ENCODE measurements around the gene ARMC2.

ARMC2 gene

GRCh38 chr6:108951351-108951953, 103.2 kb downstream of the ARMC2 start:
- TF ChIP-seq SIN3A (IDR thresholded peaks at IDR 0.05; ENCODE audit: borderline replicate concordance, insufficient read depth, low read length) (no peak), POLR2AphosphoS5 (IDR thresholded peaks at IDR 0.05; ENCODE audit: low read depth, low read length) (no peak), FOXP2 (optimal IDR thresholded peaks at IDR 0.05; ENCODE audit: borderline replicate concordance, extremely low read depth, extremely low read length, insufficient read depth) (no peak)
- TF ChIP-seq, protein P1, sequence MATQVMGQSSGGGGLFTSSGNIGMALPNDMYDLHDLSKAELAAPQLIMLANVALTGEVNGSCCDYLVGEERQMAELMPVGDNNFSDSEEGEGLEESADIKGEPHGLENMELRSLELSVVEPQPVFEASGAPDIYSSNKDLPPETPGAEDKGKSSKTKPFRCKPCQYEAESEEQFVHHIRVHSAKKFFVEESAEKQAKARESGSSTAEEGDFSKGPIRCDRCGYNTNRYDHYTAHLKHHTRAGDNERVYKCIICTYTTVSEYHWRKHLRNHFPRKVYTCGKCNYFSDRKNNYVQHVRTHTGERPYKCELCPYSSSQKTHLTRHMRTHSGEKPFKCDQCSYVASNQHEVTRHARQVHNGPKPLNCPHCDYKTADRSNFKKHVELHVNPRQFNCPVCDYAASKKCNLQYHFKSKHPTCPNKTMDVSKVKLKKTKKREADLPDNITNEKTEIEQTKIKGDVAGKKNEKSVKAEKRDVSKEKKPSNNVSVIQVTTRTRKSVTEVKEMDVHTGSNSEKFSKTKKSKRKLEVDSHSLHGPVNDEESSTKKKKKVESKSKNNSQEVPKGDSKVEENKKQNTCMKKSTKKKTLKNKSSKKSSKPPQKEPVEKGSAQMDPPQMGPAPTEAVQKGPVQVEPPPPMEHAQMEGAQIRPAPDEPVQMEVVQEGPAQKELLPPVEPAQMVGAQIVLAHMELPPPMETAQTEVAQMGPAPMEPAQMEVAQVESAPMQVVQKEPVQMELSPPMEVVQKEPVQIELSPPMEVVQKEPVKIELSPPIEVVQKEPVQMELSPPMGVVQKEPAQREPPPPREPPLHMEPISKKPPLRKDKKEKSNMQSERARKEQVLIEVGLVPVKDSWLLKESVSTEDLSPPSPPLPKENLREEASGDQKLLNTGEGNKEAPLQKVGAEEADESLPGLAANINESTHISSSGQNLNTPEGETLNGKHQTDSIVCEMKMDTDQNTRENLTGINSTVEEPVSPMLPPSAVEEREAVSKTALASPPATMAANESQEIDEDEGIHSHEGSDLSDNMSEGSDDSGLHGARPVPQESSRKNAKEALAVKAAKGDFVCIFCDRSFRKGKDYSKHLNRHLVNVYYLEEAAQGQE (IDR thresholded peaks at IDR 0.05; ENCODE audit: insufficient read depth in 1 of 2, low read depth in 2 of 2, low read length in 2 of 2), result no peak

GRCh38 chr6:108952776-108953486, 104.7 kb downstream of the ARMC2 start:
- TF ChIP-seq, protein P1 (IDR thresholded peaks at IDR 0.05; ENCODE audit: insufficient read depth in 1 of 2, low read depth in 2 of 2, low read length in 2 of 2), result no peak
- TF ChIP-seq POLR2AphosphoS5 (IDR thresholded peaks at IDR 0.05; ENCODE audit: low read depth, low read length) (no peak), TAF1 (IDR thresholded peaks at IDR 0.05; ENCODE audit: borderline replicate concordance, insufficient read depth, low read length) (no peak), FOXP2 (optimal IDR thresholded peaks at IDR 0.05; ENCODE audit: borderline replicate concordance, extremely low read depth, extremely low read length, insufficient read depth) (no peak), SIN3A (IDR thresholded peaks at IDR 0.05; ENCODE audit: borderline replicate concordance, insufficient read depth, low read length) (no peak)

DNA sequence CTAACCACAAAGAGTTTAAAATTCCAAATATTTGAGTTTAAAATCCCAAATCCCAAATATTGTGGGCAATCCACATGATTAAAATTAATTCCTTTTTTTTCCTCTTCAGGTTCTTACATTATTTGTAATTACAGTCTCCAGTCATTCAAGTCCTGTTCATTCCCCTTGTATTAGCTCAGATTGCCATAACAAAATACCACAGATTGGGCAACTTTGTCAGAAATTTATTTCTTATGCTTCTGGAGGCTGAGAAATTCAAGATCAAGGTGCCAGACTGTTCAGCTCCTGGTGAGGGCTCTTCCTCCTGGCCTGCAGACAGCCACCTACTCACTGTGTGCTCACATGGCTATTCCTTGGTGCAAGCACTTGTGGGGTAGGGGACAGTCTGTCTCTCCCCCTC, 105.5 kb downstream of the ARMC2 start:
- no peak for TF ChIP-seq POLR2AphosphoS5 (IDR thresholded peaks at IDR 0.05; ENCODE audit: low read depth, low read length)
- no peak for TF ChIP-seq FOXP2 (optimal IDR thresholded peaks at IDR 0.05; ENCODE audit: borderline replicate concordance, extremely low read depth, extremely low read length, insufficient read depth)
- TF ChIP-seq SIN3A (IDR thresholded peaks at IDR 0.05; ENCODE audit: borderline replicate concordance, insufficient read depth, low read length), result no peak
- no peak for TF ChIP-seq TAF1 (IDR thresholded peaks at IDR 0.05; ENCODE audit: borderline replicate concordance, insufficient read depth, low read length)
- TF ChIP-seq, protein P1 (IDR thresholded peaks at IDR 0.05; ENCODE audit: insufficient read depth in 1 of 2, low read depth in 2 of 2, low read length in 2 of 2), result no peak

DNA sequence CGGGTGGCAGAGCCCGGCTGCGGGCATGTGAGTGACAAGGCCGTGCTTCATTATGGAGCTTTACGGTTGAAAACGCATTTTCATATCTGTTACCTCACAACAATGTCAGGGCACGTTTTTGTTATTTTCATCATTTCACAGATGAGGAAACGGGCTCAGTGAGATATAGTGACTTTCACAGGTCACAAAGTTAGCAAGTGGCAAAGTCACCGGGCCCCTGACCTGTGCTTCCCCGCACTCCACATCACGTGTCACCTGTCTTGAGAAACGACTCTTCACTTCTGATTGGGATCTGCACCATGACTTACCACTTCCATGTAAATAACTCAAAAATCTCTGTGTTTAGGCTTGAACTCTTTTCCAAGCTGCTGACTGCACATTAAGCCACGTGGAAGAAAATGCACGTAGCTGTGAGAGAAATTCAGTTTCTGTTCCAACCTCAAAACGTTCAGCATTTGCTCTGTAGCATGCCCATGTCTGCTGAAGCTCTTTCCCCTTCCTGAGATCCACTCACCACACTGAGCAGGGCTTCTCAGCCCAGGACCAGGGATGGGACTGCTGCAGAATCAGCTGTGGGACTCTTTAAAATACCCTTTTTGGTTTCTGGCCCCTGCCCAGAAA, 107.2 kb downstream of the ARMC2 start:
- no peak for TF ChIP-seq SIN3A (IDR thresholded peaks at IDR 0.05; ENCODE audit: borderline replicate concordance, insufficient read depth, low read length)
- no peak for TF ChIP-seq TAF1 (IDR thresholded peaks at IDR 0.05; ENCODE audit: borderline replicate concordance, insufficient read depth, low read length)
- no peak for TF ChIP-seq FOXP2 (optimal IDR thresholded peaks at IDR 0.05; ENCODE audit: borderline replicate concordance, extremely low read depth, extremely low read length, insufficient read depth)
- TF ChIP-seq POLR2AphosphoS5 (IDR thresholded peaks at IDR 0.05; ENCODE audit: low read depth, low read length), result no peak
- TF ChIP-seq, protein P1 (IDR thresholded peaks at IDR 0.05; ENCODE audit: insufficient read depth in 1 of 2, low read depth in 2 of 2, low read length in 2 of 2), result no peak
